HG03095 (cell line): ENCODE results near the gene THOP1.
"Not testable (repeated sequence)": the region's sequence is repeated elsewhere in the genome, so short reads cannot be mapped to it uniquely, and the experiment has no call there.

ENCODE experiments used
- ATAC-seq: cut with Tn5 transposase; IDR thresholded peaks from one replicate; pipeline ENCODE4 v1.9.1; 2021; ENCODE audit warnings: moderate library complexity; ENCODE audit not compliant: unreplicated experiment

Gene THOP1

DNA sequence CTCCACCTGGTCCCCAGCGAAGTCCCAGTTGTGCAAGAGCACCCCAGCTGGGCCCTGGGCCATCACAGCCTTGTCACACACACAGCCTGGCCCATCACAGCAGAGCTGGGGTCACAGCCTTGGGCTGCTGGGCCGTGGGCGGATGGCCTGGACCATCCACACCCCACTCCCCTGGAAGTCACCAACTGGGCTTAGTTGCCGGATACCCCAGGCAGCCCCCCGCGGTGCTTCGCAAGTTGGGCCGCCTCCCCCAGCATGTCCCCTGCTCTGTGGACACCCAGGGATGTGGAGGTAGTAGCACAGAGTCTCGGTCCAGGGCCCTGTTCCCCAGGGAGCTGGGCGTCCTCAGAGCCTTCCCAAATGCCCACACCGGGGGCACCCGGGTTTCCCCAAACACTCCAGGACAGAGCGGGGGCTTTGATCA lies 29.9 kb downstream of the THOP1 start:
- ATAC-seq: no peak

DNA sequence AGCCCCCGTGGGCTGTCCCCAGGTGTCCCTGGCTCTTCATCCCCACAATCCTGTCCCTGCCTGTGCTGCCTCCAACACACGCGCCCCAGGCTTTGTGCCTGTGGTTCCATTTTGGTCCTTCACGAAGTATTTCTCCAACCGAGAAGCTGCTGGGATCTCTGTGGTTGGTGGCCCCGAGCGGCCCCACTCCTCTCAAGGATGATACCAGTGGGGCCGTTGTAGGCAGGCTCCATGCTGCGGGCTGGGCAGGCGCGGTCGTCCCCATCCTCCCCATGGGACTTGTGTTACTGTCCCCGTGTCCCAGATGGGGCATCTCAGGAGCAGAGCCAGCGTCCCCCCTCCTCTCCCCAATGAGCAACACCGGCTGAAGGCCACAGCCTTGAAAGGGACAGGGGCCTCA lies 30.6 kb downstream of the THOP1 start:
- ATAC-seq: no peak

DNA sequence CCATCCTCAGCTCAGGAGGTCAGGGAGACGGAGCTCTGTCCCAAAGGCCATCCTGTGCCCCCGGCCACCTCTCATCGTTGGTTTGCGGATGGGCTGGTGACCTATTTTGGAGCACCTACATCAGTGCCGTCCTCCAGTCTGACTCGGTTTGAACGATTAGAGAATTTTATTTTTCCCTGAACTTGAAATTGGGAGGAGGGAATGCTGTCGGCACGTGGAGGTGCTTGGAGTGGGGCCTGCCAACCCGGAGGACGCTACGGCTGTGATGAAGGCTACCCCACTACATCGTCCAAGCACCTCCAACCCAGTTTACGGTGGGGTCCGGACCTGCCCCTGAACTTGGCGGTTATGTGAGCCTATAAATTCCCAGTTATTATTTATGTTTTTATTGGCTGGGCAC lies 31.3 kb downstream of the THOP1 start:
- no peak for ATAC-seq

DNA sequence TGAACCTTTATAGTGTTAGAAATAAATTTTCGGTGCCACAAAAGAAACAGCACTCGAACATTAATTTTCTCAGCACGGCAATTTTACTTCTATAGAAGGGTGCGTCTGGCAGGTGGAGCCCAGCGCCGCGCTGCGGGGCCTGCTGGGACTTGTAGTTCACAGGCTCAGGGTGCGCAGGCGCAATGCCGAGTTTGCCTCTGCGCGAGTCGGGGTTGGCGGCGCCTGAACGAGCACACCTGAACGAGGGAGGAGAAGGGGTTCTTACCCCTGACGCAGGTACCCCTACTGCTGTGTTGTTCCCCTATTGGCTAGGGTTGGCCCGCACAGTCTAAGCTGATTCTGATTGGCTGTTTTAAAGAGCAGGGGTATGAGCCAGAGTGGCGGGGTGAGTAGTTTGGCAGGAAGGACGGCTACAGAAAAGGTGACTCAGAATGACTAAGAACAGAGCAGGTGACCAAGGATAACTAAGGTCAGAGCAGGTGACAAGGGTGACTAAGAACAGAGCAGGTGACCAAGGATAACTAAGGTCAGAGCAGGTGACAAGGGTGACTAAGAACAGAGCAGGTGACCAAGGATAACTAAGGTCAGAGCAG lies 32.0 kb downstream of the THOP1 start:
- ATAC-seq: not testable (repeated sequence)

DNA sequence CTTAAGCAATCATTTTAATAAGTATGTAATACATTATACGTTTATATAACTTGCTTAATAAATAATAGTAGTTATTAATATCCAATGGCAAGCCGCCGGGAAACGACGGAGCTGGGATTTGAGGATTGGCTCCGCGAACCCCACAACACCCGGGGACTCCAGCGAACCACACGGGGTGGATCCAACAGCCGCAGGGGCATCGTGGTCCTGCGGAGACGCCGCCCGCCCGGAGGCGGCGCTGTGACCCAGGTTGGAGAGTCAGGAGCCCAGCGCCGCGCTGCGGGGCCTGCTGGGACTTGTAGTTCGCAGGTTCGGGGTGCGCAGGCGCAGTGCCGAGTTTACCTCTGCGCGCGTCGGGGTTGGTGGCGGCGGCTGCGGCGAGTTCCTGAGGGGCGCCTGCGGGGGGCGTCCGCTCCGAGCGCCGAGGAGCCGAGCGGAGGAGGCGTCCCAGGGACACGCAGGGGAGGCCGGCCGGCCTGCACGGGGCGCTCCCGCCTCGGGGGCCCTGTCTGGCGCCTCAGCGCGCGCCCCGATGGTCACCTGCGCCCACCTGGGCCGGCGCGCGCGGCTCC lies 34.3 kb downstream of the THOP1 start, which contains the start of gene ZNF554:
Gene ZNF554 (plus strand): TSS at position 329 of the 572 bp plus-strand sequence. CDS start 204 bp downstream, at position 533.
- ATAC-seq: peak; percentile 78

DNA sequence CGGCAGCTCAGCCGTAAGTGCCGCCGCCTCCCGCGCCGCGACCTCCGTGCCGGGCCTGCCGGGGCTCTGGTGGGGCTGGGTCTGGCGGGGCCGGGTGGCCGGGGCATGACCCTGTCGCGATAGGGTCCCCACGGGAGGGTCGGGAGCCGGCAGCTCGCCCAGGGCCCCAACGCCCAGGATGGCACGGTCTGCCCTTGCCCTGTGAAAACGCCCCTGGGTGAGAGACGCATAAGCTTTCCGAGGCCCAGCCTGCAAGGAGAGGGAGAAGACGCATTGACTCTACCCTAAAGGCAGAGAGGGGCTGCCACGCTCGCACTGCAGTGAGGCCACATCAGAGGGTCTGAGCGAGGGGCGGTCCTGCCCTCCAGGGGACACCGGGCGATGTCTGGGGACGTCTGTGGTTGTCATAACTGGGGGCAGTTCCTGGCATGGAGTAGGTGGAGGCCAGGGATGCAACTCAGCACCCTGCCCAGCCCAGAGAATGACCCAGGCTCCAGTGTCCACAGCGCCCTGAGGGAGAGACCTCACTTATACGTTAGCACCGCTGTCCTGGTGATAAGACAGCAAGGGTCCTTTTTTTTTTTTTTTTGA lies 34.9 kb downstream of the THOP1 start:
- ATAC-seq: peak; percentile 14

DNA sequence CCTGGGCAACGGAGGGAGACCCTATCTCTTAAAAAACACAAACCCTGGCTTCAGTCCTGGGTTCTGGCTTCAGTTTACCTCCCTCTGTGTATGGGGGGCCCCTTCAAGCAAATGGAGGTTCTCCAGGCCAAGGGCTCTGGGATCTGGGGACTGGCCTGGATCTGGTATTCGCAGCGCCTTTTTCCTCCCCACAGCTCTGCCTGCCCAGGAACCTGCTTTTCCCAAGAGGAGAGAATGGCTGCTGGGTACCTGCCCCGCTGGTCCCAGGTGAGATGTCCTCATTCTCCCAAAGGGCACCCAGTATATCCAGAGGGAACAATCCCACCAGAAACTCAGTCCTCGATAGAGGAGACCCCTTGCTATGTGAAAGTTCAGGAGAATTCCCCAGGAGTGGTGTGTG lies 37.5 kb downstream of the THOP1 start:
- ATAC-seq: no peak

DNA sequence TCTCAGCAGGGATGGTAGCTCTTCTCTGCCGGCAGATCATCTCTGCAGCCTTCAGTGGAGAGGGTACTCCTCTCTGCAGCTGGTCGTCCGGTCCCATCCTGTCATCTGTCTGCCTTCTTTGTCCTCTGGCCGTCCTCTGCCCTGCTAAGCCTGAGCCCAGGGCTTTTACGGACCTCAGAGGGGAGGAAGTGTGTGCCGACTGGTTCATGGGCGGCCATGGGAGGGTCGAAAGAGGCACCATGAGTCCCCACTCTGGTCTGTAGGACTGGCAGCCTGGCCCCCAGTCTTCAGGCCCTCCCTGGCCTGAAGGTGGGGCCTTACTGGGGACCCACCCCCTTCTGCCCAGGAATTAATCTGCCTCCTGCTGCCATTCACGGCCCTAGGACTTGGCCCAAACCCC lies 38.3 kb downstream of the THOP1 start:
- no peak for ATAC-seq

DNA sequence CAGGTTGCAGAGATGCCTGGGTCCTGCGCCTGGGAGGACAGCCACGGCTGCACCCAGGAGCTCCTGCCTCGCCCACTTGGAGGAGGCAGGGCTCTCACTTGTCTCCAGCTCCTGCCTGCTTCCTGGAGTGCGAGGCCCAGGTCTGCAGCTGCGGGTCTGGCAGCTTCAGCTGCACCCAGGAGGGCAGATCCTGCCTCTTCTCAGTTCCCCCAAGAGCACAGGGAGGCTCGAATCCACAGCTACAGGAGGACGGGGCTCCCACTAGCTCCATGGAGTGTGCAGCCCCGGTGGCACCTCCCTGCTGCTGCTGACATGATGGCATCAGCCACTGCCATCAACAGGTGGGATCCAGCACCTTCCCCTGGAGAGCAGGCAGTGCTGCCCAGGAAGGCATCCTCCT lies 38.8 kb downstream of the THOP1 start:
- no peak for ATAC-seq

DNA sequence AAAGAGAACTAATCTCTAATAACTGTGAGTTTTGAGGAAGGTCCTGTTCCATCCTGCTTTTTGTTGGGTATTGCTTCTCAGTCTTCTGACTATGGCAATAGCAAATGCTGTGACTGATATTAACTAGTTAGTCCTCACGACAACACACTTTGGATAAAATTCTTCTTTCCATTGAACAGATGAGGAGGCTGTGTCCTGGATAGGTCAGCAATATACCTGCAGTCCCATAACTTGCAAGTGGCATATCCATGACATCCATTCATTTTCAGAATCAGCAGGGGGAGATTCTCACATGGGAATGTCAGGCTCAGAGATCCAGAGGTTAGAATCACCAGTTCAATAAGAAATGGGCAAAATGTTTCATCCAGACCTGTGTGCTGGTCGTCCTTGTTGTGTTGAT lies 41.7 kb downstream of the THOP1 start:
- no peak for ATAC-seq

DNA sequence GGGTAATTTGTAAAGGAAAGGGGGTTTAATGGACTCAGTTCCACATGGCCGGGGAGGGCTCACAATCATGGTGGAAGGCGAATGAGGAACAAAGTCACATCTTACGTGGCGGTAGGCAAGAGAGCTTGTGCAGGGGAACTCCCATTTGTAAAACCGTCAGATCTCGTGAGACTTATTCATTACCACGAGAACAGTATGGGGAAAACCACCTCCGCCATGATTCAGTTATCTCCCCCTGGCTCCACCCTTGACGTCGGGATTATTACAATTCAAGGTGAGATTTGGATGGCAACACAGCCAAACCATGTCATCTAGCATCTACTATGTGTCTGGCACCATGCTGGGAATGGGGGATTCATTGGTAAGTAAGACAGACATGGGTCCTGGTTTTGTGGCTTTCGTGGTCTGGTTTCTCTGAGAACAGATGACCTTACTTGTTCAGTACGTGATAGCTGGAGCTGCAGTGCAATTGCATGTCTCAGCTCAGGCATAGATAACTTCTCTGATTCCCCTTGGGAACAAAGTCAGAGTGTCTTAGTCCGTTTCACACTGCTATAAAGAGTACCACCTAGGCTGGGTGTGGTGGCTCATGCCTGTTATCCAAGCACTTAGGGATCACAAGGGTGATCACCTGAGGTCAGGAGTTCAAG lies 42.7 kb downstream of the THOP1 start:
- ATAC-seq: no peak

DNA sequence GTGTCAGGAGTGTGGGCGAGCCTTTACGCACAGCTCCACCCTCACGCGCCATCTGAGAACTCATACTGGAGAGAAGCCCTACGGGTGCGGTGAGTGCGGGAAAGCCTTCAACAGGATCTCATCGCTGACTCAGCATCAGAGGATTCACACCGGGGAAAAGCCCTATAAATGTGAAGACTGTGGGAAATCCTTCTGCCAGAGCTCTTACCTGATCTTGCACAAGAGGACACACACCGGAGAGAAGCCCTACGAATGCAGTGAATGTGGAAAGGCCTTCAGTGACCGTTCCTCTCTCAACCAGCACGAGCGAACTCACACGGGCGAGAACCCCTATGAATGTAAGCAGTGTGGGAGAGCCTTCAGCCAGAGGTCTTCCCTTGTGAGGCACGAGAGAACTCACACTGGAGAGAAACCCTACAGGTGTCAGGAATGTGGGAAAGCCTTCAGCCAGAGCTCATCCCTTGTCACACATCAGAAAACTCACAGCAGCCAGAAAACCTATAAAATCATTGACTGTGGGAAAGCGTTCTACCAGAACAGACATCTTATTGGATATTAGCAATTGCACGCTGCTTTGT lies 49.1 kb downstream of the THOP1 start:
- no peak for ATAC-seq

DNA sequence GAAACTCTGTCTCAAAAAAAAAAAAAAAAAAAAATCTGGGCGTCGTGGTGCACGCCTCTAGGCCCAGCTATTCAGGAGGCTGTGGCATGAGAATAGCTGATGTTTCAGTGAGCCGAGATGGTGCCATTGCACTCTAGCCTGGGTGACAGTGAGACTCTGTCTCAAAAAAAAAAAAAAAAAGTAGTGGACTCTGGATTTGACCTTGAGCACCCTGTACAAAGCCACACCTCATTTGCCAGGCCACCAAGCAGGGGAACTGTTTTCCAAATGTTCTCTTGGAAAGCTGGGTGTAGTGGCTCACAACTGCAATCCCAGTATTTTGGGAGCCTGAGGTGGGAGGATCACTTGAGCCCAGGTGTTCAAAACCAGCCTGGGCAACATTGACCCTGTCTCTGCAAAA lies 52.1 kb downstream of the THOP1 start:
- no peak for ATAC-seq

DNA sequence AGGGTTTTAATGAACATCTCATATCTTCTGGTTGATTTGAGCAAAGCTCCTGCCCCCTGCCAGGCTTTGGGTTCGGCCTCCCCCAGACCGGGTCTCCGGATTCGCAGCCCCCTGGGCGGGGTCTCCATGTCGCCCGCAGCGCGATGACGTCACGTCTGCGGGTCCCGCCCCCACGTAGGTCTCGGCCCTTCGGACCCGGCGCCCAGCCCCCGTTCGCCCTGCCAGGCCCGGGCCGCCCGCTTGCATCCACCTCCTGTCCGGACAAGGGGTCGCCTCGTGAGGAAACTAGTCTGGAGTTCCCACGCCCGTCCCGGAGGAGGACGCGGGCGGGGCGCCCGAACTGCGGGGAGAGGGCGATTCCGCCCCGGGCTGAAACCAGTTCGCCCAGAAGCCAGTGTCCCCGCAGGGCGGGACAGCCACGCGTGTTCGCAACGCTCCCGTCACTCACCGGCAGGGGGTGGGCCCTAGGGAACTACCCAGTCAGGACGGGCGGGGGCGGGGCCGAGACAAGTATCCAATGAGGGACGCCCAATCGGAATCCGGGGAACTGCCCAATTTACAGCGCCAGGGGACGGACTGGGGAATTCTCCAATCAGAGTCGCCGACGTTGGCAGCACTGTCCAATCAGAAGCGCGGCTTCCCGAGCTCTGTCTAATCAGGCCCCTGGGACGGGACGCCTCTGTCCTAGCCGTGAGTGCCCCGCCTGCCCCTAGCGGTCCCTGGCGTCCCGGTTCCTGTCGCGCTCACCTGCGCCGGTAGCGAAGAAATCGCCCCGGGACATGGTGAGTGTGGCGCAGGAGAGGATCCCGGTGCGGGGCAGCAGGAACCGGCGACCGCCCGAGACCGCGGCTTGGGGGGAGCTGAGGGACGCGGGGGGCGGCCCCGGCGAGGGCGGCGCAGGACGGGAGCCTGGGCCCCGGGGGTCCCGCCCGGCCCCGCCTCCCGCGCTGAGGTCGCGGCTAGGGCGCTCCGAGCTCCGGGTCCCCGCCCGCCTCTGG lies 55.8 kb downstream of the THOP1 start, which contains the start of gene ZNF555:
Gene ZNF555 (plus strand): TSS at position 682 of the 998 bp plus-strand sequence. CDS start 98 bp downstream, at position 780.
- ATAC-seq: peak; percentile 90

DNA sequence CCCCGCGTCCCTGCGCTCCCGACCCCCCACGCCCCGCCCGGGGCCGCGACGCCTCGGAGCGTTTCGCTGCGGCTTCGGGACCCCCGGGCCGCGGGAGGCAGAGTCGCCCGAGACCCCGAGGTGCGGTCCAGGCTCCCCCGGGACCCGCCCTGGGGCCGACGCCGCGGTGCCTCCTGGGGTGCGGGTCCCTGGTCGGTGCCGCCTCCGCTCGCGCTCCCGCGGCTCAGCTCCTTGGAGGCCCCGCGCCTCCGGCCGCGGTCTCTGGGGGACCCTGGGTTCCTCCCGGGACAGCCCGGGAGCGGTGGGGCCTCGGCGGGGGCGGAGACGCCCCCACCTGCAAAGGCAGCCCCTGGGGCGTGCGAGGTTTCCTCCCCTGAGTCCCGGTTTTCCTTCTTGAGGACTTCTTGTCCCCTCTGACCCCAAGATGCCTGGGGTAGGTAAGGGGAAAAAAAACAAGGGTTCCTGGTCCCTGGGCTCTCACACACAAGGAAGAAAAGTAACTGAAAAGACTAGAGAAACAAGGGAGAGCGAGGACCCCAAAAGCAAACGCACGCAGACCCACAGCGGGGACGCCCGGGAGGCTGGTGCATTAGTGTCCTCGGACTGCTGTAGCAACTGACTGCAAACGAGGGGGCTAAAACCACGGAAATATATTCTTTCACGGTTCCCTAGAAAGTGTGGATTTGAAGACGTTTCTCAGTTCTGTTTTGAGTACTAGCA lies 56.7 kb downstream of the THOP1 start:
- peak; percentile 9 for ATAC-seq

DNA sequence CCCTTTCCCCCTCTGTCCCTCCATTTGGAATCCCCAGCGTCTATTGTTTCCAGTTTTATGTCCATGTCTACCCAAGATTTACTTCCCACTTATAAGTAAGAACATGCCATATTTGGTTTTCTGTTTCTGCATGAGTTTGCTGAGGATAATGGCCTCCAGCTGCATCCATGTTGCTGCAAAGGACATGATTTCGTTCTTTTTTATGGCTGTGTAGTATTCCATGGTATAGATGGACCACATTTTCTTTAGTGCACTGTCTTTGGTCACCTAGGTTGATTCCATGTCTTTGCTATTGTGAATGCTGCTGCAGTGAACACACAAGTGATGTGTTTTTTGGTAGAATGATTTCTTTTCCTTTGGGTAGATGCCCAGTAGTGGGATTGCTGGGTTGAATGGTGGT lies 59.8 kb downstream of the THOP1 start:
- ATAC-seq: no peak

DNA sequence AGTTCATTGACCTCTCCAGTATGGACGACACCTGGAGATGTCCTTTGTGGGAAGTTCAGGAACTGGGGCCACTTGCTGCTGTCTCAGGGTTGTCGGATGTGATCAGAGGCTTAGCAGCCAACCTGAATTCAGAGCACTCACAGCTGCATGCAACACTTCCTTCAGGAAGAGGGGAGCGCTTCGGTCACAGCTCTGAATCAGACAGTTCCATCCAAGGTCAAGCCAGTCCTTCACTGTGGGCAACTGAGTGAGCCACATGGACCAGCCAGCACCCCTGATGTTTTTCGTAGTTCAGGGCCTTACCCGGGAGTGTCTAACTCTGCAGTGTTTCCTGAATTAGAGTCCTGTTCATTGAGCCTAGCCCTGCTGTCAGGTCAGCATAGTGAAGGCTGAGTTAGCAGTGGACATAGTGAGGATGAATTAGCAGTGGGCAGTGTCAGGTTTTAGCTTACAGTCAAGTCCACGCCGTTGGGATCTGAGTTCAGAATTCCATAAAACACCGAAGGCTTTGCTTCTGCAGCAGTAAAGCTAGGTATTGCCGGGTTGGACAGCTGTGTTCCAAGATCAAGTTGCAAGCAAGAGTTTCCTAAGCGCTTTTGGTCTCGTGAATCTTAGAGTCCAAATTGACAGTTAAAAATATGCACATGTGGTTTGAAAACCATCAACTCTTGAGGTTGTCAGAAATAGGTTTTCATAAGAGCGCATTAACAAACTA lies 61.0 kb downstream of the THOP1 start:
- no peak for ATAC-seq

DNA sequence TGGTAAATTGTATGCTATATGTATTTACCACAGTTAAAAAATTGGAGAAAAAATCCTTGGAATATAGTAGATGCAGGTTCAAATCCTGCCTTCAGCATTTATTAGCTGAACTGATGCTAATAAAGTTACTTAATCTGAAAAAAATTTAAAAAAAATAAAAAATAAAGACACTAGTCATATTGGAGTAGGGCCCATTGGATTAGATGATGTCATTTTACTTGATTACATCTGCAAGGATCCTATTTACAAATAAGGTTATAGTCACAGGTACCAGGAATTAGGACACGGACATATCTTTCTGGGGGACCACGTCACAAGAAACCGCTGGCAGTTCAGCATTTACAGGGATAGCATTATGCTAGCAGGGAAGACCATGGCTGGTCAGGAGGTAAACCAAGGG lies 62.2 kb downstream of the THOP1 start:
- no peak for ATAC-seq

DNA sequence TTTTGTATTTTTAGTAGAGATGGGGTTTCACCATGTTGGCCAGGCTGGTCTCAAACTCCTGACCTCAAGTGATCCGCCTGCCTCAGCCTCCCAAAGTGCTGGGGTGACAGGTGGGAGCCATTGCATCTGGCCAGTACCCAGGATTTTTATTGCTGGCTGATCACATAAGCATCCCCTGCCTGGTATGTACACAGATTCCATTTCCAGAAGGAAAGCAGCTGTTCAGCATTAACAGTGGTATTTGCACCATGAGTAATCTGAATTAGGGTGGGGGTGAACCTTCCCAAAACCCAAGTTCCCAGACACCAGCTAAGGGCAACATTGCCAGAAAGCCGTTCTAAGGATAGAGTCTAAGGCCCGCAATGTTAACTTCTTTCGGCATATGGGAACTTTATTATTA lies 63.3 kb downstream of the THOP1 start:
- no peak for ATAC-seq
